ENCODE measurements around the gene GGA2.

DNA sequence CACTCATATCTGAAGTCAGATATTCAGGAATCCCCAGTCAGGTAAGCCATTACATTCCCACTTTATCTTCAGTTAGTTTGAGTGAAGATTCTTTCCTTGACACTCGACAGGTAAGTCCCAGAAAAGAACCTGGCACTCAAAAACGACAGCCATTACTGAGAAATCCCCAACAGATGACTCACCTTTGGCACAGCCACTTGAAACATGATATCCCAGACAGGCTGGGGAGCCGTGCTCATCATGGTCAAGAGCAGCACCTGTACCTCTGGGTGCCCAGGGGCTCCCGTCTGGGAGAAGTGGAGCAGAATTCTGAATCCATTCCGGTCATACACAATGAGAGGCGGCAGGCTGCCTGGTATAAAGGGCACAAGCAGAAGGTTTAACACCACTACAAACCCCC is 40.5 kb downstream of the GGA2 start:
- TF ChIP-seq, protein P1, sequence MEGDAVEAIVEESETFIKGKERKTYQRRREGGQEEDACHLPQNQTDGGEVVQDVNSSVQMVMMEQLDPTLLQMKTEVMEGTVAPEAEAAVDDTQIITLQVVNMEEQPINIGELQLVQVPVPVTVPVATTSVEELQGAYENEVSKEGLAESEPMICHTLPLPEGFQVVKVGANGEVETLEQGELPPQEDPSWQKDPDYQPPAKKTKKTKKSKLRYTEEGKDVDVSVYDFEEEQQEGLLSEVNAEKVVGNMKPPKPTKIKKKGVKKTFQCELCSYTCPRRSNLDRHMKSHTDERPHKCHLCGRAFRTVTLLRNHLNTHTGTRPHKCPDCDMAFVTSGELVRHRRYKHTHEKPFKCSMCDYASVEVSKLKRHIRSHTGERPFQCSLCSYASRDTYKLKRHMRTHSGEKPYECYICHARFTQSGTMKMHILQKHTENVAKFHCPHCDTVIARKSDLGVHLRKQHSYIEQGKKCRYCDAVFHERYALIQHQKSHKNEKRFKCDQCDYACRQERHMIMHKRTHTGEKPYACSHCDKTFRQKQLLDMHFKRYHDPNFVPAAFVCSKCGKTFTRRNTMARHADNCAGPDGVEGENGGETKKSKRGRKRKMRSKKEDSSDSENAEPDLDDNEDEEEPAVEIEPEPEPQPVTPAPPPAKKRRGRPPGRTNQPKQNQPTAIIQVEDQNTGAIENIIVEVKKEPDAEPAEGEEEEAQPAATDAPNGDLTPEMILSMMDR (conservative IDR thresholded peaks at IDR 0.05 in 1 of 2, IDR thresholded peaks at IDR 0.05 in 1 of 2; ENCODE audit: low read depth in 1 of 2, low read length in 2 of 2): no peak
- no peak for TF ChIP-seq EZH2 (IDR thresholded peaks at IDR 0.05; ENCODE audit: low read length, missing control alignments)
